ENCODE results near the gene SH3RF2. TPM values are rescaled to one million over a fixed set of nuclear protein-coding genes. Genes with fewer than 3 reads are reported as not detected.

Gene SH3RF2
- total and polyA plus RNA-seq, 2 donors = 1.0 TPM

GRCh38 chr5:145968970-145969713, 32.8 kb downstream of the SH3RF2 start:
- no peak overlapping the region for H3K27ac ChIP-seq (ENCODE audit: low read depth)
- no peak overlapping the region for H3K4me3 ChIP-seq (ENCODE audit: low read depth, low read length)
- DNase-seq (ENCODE audit: extremely low spot score) = no peak
- H3K4me1 ChIP-seq (ENCODE audit: insufficient read depth) = no peaks in the 10 kb centered on the region
- WGBS = 37% methylated on average over 4 of the region's 4 CpGs
- H3K36me3 ChIP-seq (ENCODE audit: insufficient read depth) = no peaks in the 10 kb centered on the region

- 91% methylated on average over 2 of the region's 2 CpGs for WGBS
Observed at GRCh38 chr5:145969714-145970092, 33.3 kb downstream of the SH3RF2 start.

GRCh38 chr5:145971108-145971507, 34.7 kb downstream of the SH3RF2 start:
- Histone ChIP-seq H3K4me3 (ENCODE audit: low read depth, low read length) (no peak overlapping the region), H3K4me1 (ENCODE audit: insufficient read depth) (no peaks in the 10 kb centered on the region), H3K36me3 (ENCODE audit: insufficient read depth) (no peaks in the 10 kb centered on the region), H3K27ac (ENCODE audit: low read depth) (no peak overlapping the region)
- DNase-seq (ENCODE audit: extremely low spot score) = no peak
- 81% methylated on average over 2 of the region's 2 CpGs for WGBS

More at GRCh38 chr5:145969714-145970092, 33.3 kb downstream of the SH3RF2 start:
- H3K4me3 ChIP-seq (ENCODE audit: low read depth, low read length) = no peak overlapping the region
- no peaks in the 10 kb centered on the region for H3K4me1 ChIP-seq (ENCODE audit: insufficient read depth)
- DNase-seq (ENCODE audit: extremely low spot score) = no peak
- H3K36me3 ChIP-seq (ENCODE audit: insufficient read depth) = no peaks in the 10 kb centered on the region
- H3K27ac ChIP-seq (ENCODE audit: low read depth) = no peak overlapping the region

- 97% methylated on average over 1 of the region's 1 CpG for WGBS
- no peaks in the 10 kb centered on the region for H3K36me3 ChIP-seq (ENCODE audit: insufficient read depth)
- H3K4me3 ChIP-seq (ENCODE audit: low read depth, low read length) = no peak overlapping the region
- H3K27ac ChIP-seq (ENCODE audit: low read depth) = no peak overlapping the region
- DNase-seq (ENCODE audit: extremely low spot score) = no peak
- no peaks in the 10 kb centered on the region for H3K4me1 ChIP-seq (ENCODE audit: insufficient read depth)
Observed at GRCh38 chr5:145971701-145972100, 35.3 kb downstream of the SH3RF2 start.

- Histone ChIP-seq H3K4me1 (ENCODE audit: insufficient read depth) (no peaks in the 10 kb centered on the region), H3K4me3 (ENCODE audit: low read depth, low read length) (no peak overlapping the region), H3K27ac (ENCODE audit: low read depth) (no peak overlapping the region), H3K36me3 (ENCODE audit: insufficient read depth) (no peaks in the 10 kb centered on the region)
- 84% methylated on average over 3 of the region's 3 CpGs for WGBS
- no peak for DNase-seq (ENCODE audit: extremely low spot score)
Observed at GRCh38 chr5:145975001-145975360, 38.6 kb downstream of the SH3RF2 start.

GRCh38 chr5:145975361-145976066, 39.1 kb downstream of the SH3RF2 start:
- H3K4me1 ChIP-seq (ENCODE audit: insufficient read depth) = no peaks in the 10 kb centered on the region
- 42% methylated on average over 3 of the region's 3 CpGs for WGBS
- no peak overlapping the region for H3K27ac ChIP-seq (ENCODE audit: low read depth)
- H3K36me3 ChIP-seq (ENCODE audit: insufficient read depth) = no peaks in the 10 kb centered on the region
- H3K4me3 ChIP-seq (ENCODE audit: low read depth, low read length) = no peak overlapping the region
- no peak for DNase-seq (ENCODE audit: extremely low spot score)

- no peaks in the 10 kb centered on the region for H3K36me3 ChIP-seq (ENCODE audit: insufficient read depth)
- H3K4me3 ChIP-seq (ENCODE audit: low read depth, low read length) = no peak overlapping the region
- H3K4me1 ChIP-seq (ENCODE audit: insufficient read depth) = no peaks in the 10 kb centered on the region
- 75% methylated on average over 7 of the region's 7 CpGs for WGBS
- H3K27ac ChIP-seq (ENCODE audit: low read depth) = no peak overlapping the region
- DNase-seq (ENCODE audit: extremely low spot score) = no peak
Observed at GRCh38 chr5:145976431-145977155, 40.2 kb downstream of the SH3RF2 start.

- no peak for DNase-seq (ENCODE audit: extremely low spot score)
- H3K4me1 ChIP-seq (ENCODE audit: insufficient read depth) = no peaks in the 10 kb centered on the region
- H3K36me3 ChIP-seq (ENCODE audit: insufficient read depth) = no peaks in the 10 kb centered on the region
- 86% methylated on average over 3 of the region's 3 CpGs for WGBS
- H3K4me3 ChIP-seq (ENCODE audit: low read depth, low read length) = no peak overlapping the region
- no peak overlapping the region for H3K27ac ChIP-seq (ENCODE audit: low read depth)
Observed at GRCh38 chr5:145978171-145978570, 41.8 kb downstream of the SH3RF2 start.

GRCh38 chr5:145978708-145979107, 42.3 kb downstream of the SH3RF2 start:
- Histone ChIP-seq H3K27ac (ENCODE audit: low read depth) (no peak overlapping the region), H3K4me3 (ENCODE audit: low read depth, low read length) (no peak overlapping the region), H3K36me3 (ENCODE audit: insufficient read depth) (no peaks in the 10 kb centered on the region), H3K4me1 (ENCODE audit: insufficient read depth) (no peaks in the 10 kb centered on the region)
- no peak for DNase-seq (ENCODE audit: extremely low spot score)
- WGBS = 28% methylated on average over 1 of the region's 1 CpG

GRCh38 chr5:145979270-145980223, 43.2 kb downstream of the SH3RF2 start:
- H3K27ac ChIP-seq (ENCODE audit: low read depth) = no peak overlapping the region
- WGBS = 26% methylated on average over 7 of the region's 7 CpGs
- no peak for DNase-seq (ENCODE audit: extremely low spot score)
- no peaks in the 10 kb centered on the region for H3K4me1 ChIP-seq (ENCODE audit: insufficient read depth)
- no peaks in the 10 kb centered on the region for H3K36me3 ChIP-seq (ENCODE audit: insufficient read depth)
- no peak overlapping the region for H3K4me3 ChIP-seq (ENCODE audit: low read depth, low read length)

- Histone ChIP-seq H3K36me3 (ENCODE audit: insufficient read depth) (no peaks in the 10 kb centered on the region), H3K4me3 (ENCODE audit: low read depth, low read length) (no peak overlapping the region), H3K4me1 (ENCODE audit: insufficient read depth) (no peaks in the 10 kb centered on the region), H3K27ac (ENCODE audit: low read depth) (no peak overlapping the region)
- no peak for DNase-seq (ENCODE audit: extremely low spot score)
- 82% methylated on average over 1 of the region's 1 CpG for WGBS
Observed at GRCh38 chr5:145980259-145980658, 43.9 kb downstream of the SH3RF2 start.

GRCh38 chr5:145980718-145981117, 44.3 kb downstream of the SH3RF2 start:
- no peak for DNase-seq (ENCODE audit: extremely low spot score)
- Histone ChIP-seq H3K4me1 (ENCODE audit: insufficient read depth) (no peaks in the 10 kb centered on the region), H3K36me3 (ENCODE audit: insufficient read depth) (no peaks in the 10 kb centered on the region), H3K27ac (ENCODE audit: low read depth) (no peak overlapping the region), H3K4me3 (ENCODE audit: low read depth, low read length) (no peak overlapping the region)
- WGBS = 93% methylated on average over 2 of the region's 2 CpGs

Data from urinary bladder (tissue), 4 donors.